Left forelimb (tissue), 1 donor: ENCODE data around the gene MROH9.

Source experiments
- DNase-seq: peaks from one replicate; pipeline ENCODE4 v3.0.0-alpha.2; 2018; ENCODE audit warnings: low spot score

The MROH9 gene

DNA sequence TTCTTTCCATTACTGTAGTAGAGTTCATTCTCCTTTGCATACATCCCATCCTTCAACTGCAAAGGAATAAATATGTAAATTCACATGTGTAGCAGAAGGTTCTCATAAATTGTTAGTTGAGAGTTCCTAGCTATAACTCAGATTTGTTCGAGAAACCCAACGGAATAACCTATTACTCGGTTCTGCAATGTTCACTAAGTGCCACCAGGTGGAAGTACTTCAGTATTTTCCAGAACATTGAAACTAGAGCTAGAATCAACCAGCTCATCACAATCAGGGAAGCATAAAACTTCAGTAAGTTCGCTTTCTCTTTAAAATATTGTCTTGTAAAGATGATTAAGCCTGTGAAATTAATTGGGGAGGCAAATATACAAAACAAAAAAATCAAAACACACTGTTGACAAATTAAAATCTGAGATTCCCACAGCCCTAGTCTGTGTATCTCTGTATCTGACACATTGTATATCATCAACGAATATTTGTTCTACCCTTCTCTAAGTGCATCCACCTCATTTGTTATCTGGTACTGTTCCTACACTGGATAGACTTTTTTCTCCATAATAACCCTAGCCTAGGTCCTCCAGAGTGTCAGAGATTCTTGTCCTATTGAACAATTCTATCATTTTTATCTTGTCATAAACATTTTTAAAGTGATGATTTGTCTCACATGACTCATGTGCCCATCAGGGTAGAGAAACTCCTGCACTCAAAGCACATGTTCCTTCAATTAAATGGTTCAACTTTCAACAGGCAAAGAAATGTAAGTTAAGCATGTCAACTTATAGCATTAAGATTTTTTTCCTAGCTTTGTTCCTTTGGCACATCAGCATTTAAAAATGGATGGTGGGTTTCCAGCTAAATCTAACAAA, 31.9 kb downstream of the MROH9 start:
- DNase-seq, result no peak

DNA sequence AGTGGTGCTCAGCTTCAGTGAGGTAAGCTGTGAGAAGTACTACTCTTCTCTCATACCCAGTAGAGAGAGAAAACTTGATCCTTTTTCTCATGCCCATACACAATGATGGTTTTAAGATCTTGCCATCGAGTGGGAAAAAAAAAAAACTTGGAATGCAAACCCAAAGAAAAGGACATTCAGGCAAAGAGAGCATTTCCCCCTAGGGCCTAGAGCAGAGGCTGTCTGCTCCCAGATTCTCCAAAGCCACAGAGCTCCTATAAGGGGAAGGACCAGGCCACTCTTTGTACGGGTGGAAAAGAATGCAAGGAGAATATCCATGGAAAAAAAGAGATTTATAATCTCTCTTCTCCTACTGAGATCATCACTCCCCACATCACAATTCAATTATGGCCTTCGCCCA, 34.9 kb downstream of the MROH9 start:
- DNase-seq, result no peak

DNA sequence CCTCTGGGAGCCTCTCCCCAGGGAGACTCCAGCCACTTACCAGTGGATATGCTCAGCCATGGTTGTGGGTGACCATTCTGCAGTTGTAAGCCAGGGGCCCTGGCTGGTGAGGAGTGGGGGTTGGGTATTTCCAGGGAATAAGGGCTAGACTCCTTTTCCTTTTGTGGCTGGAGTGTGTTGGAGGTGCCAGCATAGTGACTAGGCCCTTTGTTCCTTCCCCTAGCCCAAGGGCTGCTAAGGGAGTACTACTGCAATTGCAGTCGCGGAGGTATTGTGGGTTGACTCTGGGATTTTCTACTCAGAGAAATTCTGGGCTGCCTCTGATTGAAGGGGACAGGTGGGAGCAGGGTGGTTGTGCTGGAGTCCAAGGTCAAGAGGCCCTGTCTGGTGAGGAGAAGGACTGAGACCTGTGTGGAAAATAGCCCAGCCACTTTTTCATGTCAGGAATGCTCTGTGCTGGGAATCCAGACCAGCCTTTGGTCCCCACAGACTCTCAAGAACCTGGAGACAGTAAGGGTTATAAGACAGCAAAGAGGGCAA, 43.1 kb downstream of the MROH9 start:
- DNase-seq, result no peak

DNA sequence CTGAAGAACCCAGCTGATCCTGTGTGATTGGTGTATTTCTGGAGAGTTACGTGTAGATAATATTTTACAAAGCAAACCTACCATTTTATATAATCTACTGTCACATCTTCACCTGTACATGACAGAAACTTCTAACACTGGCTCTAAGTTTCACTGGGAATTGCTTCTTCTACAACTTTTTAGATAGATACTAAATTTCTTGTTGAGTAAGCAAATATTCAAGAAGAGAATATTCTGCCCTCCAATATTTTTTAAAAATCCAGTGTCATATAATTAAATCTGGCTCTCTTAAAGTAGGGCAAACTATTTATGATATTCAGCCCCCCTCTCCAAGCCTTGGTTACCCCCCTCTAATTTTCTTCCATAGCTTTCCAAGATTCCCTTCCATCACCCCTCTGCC, 50.1 kb downstream of the MROH9 start:
- DNase-seq, result no peak

DNA sequence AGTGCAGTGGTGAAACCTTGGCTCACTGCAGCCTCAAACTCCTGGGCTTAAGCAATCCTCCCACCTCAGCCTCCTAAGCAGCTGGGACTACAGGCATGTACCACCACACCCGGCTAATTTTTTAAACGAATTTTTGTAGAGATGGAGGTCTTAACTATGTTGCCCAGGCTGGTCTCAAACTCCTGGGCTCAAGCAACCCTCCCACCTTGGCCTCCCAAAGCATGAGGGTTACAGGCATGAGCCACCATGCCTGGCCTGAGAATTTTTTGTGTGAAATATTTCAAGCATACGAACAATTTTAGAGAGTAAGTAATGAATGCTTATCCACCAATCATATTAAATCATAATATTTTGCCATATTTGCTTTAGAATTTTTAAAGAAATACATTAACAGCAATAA, 51.6 kb downstream of the MROH9 start:
- DNase-seq, result no peak

DNA sequence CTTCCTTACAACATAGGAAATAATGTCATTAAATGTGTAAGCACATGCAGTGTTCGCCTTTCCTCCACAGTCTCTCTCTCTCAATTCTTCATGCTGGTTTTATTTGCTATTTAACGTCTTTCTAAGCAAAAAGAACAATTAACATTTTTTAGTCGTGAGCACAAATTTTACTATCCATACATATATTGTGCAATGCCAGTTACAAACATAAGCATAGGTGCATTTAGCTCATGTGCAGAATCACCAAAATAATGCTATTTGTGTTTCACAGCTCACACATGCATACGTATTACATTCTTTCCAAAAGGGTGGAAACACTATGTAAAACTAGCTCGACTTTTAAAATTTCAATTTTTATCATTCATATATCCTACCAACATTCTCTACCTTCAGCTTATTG, 52.1 kb downstream of the MROH9 start:
- DNase-seq, result no peak

DNA sequence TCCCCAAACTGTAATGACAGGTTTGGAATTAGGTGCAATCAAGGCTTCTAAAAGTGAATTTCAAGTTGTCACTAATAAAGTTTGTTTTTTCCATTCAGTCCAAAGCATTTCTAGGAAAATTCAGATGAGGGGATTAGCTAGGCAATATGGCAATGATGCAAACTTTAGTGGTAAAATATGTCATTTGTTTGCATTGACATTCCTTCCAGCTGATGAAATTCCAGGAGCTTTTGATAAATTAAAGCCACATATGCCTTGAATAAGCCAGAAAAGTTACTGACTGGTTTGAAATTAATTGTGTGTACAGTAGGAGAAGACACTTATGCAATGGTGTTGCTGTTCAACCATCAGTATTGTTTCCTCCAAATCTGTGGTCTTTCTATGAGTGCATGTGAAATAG, 57.8 kb downstream of the MROH9 start:
- DNase-seq, result no peak

DNA sequence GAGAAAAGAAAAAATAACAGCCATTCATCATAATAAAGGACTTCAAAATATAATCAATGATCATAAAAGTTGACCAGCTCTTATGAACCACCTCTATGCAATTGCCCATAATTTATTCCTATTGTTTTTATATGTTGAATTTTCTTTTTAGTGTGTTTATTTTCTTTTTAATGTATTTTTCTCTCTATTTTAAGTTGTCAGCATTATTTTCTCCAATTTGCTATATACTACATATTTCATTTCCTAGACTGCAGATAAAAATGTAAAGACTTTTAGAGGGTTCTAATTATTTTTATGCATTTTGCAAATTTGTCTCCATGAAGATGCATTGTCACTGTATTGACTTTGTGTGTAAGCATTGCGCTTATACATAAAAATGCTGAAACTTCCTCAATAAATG, 58.4 kb downstream of the MROH9 start:
- no peak for DNase-seq

DNA sequence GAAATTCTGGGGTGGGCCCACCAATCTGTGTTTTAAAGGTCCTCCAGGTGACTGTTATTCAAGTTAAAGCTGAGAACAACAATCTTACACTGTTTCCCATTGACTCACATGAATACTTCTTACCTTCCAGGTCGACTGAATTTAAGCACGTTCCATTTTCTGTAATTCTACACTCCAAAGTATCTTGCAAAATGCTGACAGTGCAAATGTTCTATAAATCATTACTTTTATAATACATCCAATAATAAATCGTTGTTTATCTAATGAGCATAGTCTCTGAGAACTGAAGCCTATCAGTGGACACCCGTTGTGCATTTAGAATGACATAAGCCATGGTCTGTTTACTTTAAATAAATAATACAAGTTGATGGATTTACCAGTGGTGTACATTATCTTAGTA, 79.5 kb downstream of the MROH9 start:
- DNase-seq, result no peak

DNA sequence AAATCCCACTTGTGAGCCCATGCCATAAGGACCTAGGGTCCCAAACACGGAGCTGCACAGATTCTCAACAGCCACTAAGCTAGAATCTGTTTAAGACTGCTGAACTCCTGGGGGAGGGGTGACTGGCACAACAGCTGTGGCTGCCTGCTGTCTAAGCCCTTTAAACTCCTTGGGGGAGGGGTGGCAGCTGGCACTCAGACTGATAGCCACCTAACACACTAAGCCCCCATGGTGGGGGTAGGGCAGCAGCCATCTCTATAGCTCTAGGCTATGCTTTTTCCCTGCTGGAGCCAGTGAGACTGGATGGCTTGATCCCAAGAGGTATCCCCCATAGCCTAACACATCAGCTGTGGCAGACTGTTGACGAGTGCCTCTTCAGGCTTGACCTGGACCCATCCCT, 82.1 kb downstream of the MROH9 start:
- no peak for DNase-seq

DNA sequence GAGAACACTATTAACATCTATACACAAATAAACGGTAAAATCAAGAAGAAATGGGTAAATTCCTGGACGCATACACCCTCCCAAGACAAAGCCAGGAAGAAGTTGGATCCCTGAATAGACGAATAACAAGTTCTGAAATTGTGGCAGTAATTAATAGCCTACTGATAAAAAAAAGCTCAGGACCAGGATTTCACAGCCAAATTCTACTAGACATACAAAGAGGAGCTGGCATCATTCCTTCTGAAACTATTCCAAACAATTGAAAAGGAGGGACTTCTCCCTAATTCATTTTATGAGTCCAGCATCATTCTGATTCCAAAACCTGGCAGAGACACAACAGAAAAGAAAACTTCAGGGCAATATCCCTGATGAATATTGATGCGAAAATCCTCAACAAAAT, 84.6 kb downstream of the MROH9 start:
- DNase-seq, result no peak

DNA sequence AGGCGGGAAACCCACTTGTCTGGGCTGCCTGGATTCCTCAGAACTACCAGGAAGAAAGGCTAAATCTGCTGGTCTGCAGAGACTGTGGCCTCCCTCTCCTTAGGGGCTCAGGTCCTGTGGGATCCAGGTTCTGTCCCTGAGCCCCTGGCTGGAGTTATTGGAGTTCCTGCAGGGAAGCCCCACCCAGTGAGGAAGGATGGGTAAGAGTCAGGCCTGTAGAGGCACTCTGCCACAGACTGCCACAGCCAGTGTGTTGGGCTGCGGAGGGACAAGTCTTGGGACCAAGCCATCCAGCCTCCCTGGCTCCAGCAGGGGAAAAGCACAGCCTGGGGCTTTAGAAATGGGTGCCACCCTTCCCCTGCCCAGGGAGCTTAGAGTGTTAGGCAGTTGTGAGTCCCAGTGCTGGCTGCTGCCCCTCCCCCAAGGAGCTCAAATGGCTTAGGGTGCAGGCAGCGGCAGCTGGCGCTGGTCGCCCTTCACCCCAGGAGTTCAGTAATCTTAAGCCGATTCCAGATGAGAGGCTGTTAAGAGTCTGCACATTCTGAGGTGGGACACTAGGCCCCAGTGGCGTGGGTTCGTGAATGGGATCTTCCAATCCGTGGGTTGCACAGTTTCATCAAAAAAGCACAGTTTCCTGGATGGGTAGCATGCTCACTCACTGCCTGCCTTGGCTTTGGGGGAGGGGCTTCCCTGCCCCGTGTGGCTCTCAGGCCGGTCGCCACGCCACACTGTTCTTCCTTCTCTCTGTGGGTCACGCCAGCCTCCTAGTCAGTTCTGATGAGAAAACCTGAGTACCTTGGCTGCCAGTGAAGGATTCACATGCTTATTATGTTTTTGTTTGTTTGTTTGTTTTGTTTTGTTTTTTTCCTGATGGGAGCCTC, 97.7 kb downstream of the MROH9 start:
- no peak for DNase-seq

DNA sequence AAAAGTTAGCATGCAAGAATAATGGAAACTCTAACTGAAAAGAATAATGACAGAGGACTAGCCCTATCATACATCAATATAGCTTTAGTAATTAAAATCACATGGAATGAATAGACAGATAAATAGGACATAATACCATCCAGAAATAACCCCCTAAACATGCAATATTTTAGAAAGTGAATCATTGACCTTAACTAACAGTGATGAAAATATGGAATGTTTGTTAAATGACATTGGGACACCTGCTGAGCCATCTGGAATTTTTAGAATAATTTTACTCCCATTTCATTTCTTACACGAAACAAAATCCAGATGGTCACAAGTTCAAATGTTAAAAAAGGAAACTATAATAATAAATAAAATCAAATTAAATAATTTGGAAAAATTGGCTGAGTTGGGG, 102.3 kb downstream of the MROH9 start:
- DNase-seq, result no peak

DNA sequence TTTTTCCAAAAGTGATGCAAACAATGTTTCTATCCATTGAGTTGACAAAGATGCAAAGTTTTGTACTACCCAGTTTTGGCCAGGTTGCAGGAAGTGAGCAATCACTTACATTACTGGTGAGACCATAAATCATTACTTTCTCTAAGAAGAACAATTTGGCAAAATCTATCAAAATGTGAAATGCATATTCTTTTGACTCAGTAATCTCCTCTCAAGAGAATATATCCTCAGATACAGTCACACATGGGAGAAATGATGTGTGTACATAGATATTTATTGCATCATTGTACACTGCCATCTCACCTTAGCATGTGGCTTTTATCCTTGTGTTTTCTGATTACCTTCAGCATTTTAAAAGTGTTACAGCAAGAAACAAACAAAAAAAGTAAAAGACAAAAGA, 103.0 kb downstream of the MROH9 start:
- DNase-seq, result no peak

DNA sequence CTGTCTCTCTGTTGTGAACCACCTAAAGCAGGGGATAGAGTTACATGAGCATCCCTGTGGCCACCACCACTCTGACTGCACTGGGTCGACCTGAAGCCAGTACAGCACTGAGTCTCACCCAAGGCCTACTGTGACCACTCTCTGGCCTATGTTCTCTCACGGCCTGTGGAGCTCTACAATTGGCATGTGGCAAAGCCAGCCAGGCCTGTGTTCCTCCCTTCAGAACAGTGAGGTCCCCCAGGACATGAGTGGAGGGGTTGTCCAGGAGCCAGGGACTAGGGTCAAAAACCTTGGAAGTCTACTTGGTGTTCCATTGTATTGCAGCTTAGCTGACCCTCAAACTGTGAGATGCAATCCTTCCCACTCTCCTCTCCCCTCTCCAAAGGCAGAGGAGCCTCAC, 112.7 kb downstream of the MROH9 start:
- DNase-seq, result no peak

DNA sequence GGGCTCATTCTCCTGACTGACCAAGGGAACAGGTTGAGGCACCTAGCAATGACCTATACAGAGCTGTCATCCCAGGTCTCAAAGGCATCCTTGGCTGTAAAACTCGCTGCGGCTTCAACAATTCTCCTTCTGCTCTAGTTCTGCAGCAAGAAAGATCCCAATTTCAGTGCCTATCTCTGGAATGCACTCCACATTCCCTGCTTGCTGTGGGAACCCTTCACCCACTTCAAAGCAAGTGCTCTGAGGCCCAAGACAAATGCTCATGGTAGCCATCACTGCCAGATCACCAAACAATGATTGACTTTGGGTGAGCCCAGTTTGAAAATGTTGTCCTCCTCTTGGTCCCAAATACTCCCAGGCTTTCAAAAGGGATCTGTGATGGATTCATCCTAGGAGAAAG, 117.6 kb downstream of the MROH9 start:
- DNase-seq, result no peak

DNA sequence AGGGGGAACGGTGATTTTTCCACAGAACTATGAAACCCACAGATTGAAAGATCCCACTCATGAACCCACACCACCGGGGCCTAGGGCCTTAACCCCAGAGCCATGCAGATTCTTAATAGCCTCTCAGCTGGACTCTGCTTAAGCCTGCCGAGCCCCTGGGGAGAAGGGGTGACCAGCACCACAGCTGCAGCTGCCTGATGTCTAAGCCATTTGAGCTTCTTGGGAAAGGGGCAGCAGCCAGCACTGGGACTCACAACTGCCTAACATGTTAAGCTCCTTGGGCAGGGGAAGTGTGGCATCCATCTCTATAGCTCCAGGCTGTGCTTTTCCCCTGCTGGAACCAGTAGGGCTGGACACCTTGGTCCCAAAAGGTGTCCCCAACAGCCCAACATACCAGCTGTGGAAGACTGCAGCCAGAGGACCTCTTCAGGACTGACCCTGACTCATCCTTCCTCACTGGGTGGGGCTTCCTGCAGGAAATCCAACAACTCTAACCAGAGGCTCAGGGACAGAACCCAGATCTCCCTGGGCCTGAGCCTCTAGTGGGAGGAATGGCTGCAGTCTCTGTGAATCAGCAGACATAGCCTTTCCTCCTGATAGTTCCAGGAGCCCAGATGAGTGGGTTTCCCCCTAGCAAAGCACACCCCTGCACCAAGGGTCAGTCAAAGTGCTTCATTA, 120.8 kb downstream of the MROH9 start:
- DNase-seq, result no peak

DNA sequence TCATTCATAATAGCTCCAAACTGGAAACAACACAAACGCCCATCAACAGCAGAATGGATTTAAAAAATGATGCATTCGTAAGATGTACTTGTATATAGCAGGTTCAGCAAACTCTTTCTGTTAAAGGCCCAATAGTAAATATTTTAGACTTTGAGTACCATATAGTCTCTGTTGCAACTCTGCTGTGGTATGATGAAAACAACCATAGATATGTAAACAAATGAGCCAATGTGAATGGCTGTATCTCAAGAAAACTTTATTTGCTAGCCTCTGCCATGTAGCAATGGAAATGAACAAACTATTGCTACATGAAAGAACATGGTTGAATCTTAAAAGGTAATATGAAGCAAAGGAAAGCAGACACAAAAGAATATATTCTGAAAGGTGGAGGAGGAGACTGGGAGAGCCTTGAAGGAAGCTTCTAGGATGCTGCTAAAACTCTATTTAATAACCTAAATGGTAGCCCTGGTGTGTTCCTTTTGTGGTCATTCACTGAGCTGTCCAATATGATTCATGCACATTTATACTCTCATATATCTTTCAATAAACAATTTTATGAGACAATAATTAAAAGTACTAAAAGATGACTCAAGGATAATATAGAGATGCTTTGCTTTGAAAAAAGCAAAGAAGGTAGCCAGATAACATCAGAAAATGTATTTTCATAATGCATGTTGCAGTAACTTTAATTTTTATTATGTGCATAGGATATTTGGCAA, 126.2 kb downstream of the MROH9 start:
- DNase-seq, result no peak

DNA sequence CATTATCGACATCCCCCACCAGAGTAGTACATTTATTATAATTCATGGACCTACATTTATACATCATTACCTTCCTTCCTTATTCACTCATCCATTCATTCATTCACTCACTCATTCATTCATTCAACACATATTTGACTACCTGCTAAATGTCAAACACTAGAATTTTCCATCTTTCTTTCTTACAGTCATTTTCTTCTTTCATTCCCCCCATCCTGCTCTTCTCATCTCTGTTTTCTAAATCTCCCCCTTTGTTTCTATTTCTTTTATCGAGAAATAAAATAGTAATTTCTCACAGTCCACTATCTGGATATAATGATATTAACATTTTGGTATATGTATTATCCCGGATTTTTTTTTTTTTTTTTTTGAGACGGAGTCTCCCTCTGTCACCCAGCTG, 127.6 kb downstream of the MROH9 start:
- DNase-seq, result no peak

DNA sequence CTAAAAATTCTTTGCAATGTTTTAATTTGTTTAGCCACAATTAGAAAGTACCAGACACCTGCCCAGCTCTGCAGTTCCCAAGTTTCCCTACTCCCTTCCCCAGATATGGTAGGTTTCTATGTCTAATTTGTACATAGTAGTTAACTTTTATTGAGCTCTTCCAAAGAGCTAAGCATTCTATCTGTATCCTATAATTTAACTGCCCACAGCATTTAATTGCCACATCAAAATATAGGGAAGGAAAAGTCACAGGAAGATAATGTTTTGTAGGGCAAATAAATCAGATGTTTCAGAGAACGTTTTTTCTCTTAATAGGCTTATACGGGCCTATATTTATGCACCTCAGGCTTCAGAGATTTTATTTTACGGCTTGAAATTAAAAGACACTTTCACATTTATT, 139.7 kb downstream of the MROH9 start:
- DNase-seq, result no peak

DNA sequence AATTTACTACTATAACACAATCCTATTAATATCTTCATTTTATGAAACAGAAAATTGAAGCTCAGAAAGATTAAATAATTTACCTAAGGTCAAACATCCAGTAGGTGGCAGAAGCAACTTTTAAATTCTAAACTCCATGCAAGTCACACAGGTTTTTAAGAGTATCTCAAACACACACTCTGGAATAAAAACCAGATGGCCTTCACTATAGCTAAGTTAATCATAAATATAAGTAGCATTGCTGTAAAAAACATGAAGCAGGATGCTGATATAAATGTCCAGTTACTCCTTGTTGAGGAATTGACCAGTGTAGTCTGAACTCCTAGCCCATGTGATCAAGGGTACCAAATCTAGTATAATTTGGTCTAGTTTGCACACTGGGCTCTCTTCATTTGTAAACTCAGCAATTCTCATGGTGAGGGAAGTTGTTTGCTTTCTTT, 146.0 kb downstream of the MROH9 start:
- DNase-seq, result no peak

DNA sequence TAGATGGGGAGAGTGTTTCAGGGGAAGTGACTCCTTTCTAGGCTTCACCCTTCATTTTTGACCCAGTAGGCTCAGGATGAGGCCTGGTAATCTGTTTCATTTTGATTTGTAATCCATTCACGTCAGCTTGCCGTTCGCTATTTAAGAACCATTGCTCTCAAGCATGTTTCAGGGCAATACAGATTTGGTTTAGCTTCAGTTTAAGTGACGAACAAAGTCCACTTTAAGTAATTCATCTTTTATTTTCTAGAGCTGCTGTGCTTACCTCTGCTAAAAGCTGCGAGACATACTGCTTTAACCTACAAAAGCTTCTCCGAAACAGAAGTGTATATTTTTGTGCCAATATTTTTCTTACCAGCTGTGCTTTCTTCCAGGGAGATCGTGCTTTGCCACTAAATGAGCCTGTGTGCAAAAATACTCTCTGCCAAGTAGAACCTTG, 146.4 kb downstream of the MROH9 start:
- no peak for DNase-seq
